Keratinocyte (primary cell): ENCODE data around the gene FOXO1.

Experiments
- CTCF ChIP-seq, 3 experiments: IDR thresholded peaks in 1 of 3; conservative IDR thresholded peaks in 1 of 3; optimal IDR thresholded peaks in 1 of 3; 2 replicates in 2 of 3; 3 replicates in 1 of 3; pipeline versions ENCODE3 to v1.5.1; 2011; ENCODE audit warnings: low read length in 3 of 3, mild to moderate bottlenecking in 3 of 3, moderate library complexity in 2 of 3, control low read depth in 1 of 3, inconsistent platforms in 1 of 3; ENCODE audit not compliant: insufficient read depth in 2 of 3; ENCODE audit errors: extremely low read depth in 1 of 3
- EZH2 ChIP-seq: IDR thresholded peaks from one replicate; pipeline ENCODE4 v1.6.1; 2012; ENCODE audit warnings: inconsistent platforms, mild to moderate bottlenecking, low read length, moderate library complexity

- no peak for TF ChIP-seq CTCF (optimal IDR thresholded peaks at IDR 0.05 in 1 of 3, IDR thresholded peaks at IDR 0.05 in 1 of 3, conservative IDR thresholded peaks at IDR 0.05 in 1 of 3; ENCODE audit: extremely low read depth in 1 of 3, insufficient read depth in 2 of 3, low read length in 3 of 3)
- TF ChIP-seq EZH2, result no peak
Observed at GRCh38 chr13:40599124-40599523, 67.3 kb downstream of the FOXO1 start.
